GM23338 (cell line): ENCODE data around the gene TUB. TPM values are rescaled to one million over a fixed set of nuclear protein-coding genes. Genes with fewer than 3 reads are reported as not detected.

Experiments
- ATAC-seq: fragments of 200-7000 bp; cut with Tn5 transposase; 3 replicates; pipeline ENCODE4 v1.9.1; 2020
- DNase-seq: peaks from one replicate; pipeline ENCODE4 v3.0.0-alpha.2; 2015; ENCODE audit warnings: low spot score
- H2AFZ ChIP-seq: fragments of 200-600 bp; sonication (generic); 2 replicates; pipeline ENCODE4 v1.8.0; 2016; ENCODE audit warnings: antibody characterized with exemption, mild to moderate bottlenecking, moderate library complexity
- H3F3A ChIP-seq: fragments of 200-600 bp; sonication (generic); replicated peaks from 2 replicates; pipeline ENCODE4 v1.8.0; 2017; ENCODE audit warnings: antibody characterized with exemption, mixed run types, low read depth
- H3K27ac ChIP-seq: fragments of 200-600 bp; sonication (generic); 2 replicates; pipeline ENCODE4 v1.6.1; 2016; ENCODE audit warnings: low read depth
- H3K27me3 ChIP-seq: fragments of 200-600 bp; sonication (generic); 2 replicates; pipeline ENCODE4 v1.8.0; 2016; ENCODE audit warnings: mild to moderate bottlenecking, mixed run types, moderate library complexity; ENCODE audit not compliant: insufficient read depth
- H3K36me3 ChIP-seq: fragments of 200-600 bp; sonication (generic); 2 replicates; pipeline ENCODE4 v1.8.0; 2016; ENCODE audit warnings: mild to moderate bottlenecking; ENCODE audit not compliant: insufficient read depth
- H3K4me1 ChIP-seq: fragments of 200-600 bp; sonication (generic); 2 replicates; pipeline ENCODE4 v1.8.0; 2016; ENCODE audit warnings: mild to moderate bottlenecking, moderate library complexity; ENCODE audit not compliant: insufficient read depth
- H3K4me2 ChIP-seq: fragments of 200-600 bp; sonication (generic); 2 replicates; pipeline ENCODE4 v1.7.1; 2017; ENCODE audit warnings: mixed run types
- H3K4me3 ChIP-seq: fragments of 200-600 bp; sonication (generic); 2 replicates; pipeline ENCODE4 v1.6.1; 2016; ENCODE audit warnings: mixed run types
- H3K79me2 ChIP-seq: fragments of 200-600 bp; sonication (generic); replicated peaks from 2 replicates; pipeline ENCODE4 v1.8.0; 2017; ENCODE audit warnings: mild to moderate bottlenecking; ENCODE audit not compliant: insufficient read depth
- H3K9me2 ChIP-seq: fragments of 200-600 bp; sonication (generic); 2 replicates; pipeline ENCODE4 v1.8.0; 2017; ENCODE audit not compliant: insufficient read depth
- H4K20me1 ChIP-seq: fragments of 200-600 bp; sonication (generic); replicated peaks from 2 replicates; pipeline ENCODE4 v1.8.0; 2017; ENCODE audit warnings: mild to moderate bottlenecking; ENCODE audit not compliant: insufficient read depth
- H3K27ac Mint-ChIP-seq: 2 replicates; pipeline ENCODE4 v1.8.0; 2020; ENCODE audit warnings: inconsistent platforms, mild to moderate bottlenecking, moderate library complexity, mixed read lengths
- H3K27me3 Mint-ChIP-seq: 3 replicates; pipeline ENCODE4 v1.8.0; 2022; ENCODE audit warnings: low read depth, mild to moderate bottlenecking, moderate library complexity, mixed read lengths, inconsistent platforms; ENCODE audit not compliant: insufficient read depth, poor library complexity
- H3K36me3 Mint-ChIP-seq: 3 replicates; pipeline ENCODE4 v1.8.0; 2021; ENCODE audit warnings: low read depth, mild to moderate bottlenecking, inconsistent platforms, moderate library complexity, mixed read lengths
- H3K4me1 Mint-ChIP-seq: 3 replicates; pipeline ENCODE4 v1.8.0; 2020; ENCODE audit warnings: mild to moderate bottlenecking, inconsistent platforms, mixed read lengths
- H3K4me3 Mint-ChIP-seq: 3 replicates; pipeline ENCODE4 v1.8.0; 2021; ENCODE audit warnings: moderate library complexity, mild to moderate bottlenecking, inconsistent platforms, mixed read lengths
- H3K9me3 Mint-ChIP-seq: 3 replicates; pipeline ENCODE4 v1.8.0; 2020; ENCODE audit warnings: moderate library complexity, mild to moderate bottlenecking, inconsistent platforms, mixed read lengths
- CREB1 ChIP-seq: fragments of 250-450 bp; sonication (Bioruptor Pico); IDR thresholded peaks from 2 replicates; pipeline ENCODE4 v1.5.0; 2020; ENCODE audit warnings: low read depth, mild to moderate bottlenecking, moderate library complexity
- CTCF ChIP-seq, 2 experiments: fragments of 200-600 bp in 1 of 2; sonication (generic) in 1 of 2; conservative IDR thresholded peaks; 2 replicates each; pipeline versions ENCODE4 v1.5.1 to v1.6.1; 2016 to 2017; ENCODE audit warnings: antibody characterized with exemption in 2 of 2, low read depth in 2 of 2, mild to moderate bottlenecking in 2 of 2, moderate library complexity in 1 of 2
- ETS1 ChIP-seq: IDR thresholded peaks from 2 replicates; pipeline ENCODE4 v1.6.1; 2016; ENCODE audit warnings: antibody characterized with exemption
- EZH2 ChIP-seq: fragments of 200-600 bp; sonication (generic); IDR thresholded peaks from one replicate; pipeline ENCODE4 v1.8.0; 2017; ENCODE audit warnings: antibody characterized with exemption, mild to moderate bottlenecking, low read depth; ENCODE audit not compliant: unreplicated experiment
- EZH2phosphoT487 ChIP-seq: fragments of 200-600 bp; sonication (generic); IDR thresholded peaks from one replicate; pipeline ENCODE4 v1.8.1; 2018; ENCODE audit warnings: antibody characterized with exemption; ENCODE audit not compliant: unreplicated experiment
- JUNB ChIP-seq: IDR thresholded peaks from one replicate; pipeline ENCODE4 v1.6.1; 2016; ENCODE audit warnings: antibody characterized with exemption; ENCODE audit not compliant: unreplicated experiment
- NANOG ChIP-seq: IDR thresholded peaks from 2 replicates; pipeline ENCODE4 v1.6.1; 2016; ENCODE audit warnings: antibody characterized with exemption, borderline replicate concordance
- POLR2AphosphoS5 ChIP-seq: IDR thresholded peaks from 2 replicates; pipeline ENCODE4 v1.6.1; 2016; ENCODE audit warnings: antibody characterized with exemption, low read depth
- STAT1 ChIP-seq: IDR thresholded peaks from one replicate; pipeline ENCODE4 v1.6.1; 2016; ENCODE audit warnings: antibody characterized with exemption; ENCODE audit not compliant: unreplicated experiment
- ZNF114 ChIP-seq: fragments of 250-450 bp; sonication (Bioruptor Pico); IDR thresholded peaks from 2 replicates; pipeline ENCODE4 v1.5.0; 2020; ENCODE audit warnings: mild to moderate bottlenecking, moderate library complexity
- ZNF331 ChIP-seq: fragments of 250-450 bp; sonication (Bioruptor Pico); IDR thresholded peaks from 2 replicates; pipeline ENCODE4 v1.5.0; 2020; ENCODE audit warnings: low read depth, mild to moderate bottlenecking, moderate library complexity
- polyA plus RNA-seq: library from polyadenylated mRNA; unstranded; fragments of >200 nt; fragmentation: Nextera tagmentation; extraction: Ambion mirVana; gene quantifications from 2 replicates; pipeline ENCODE4 v1.2.1, GENCODE V29; 2016
- total RNA-seq: library from RNA; depleted of rRNA; stranded (reverse); fragments of >200 nt; shearing (Covaris generic); gene quantifications from 2 replicates; pipeline ENCODE4 v1.2.3, GENCODE V29; 2014
- TF ChIP-seq, protein P1 (sequence below): fragments of 250-450 bp; sonication (Bioruptor Pico); IDR thresholded peaks from 2 replicates; pipeline ENCODE4 v1.5.0; 2020; ENCODE audit warnings: mild to moderate bottlenecking, moderate library complexity
- TF ChIP-seq, protein P2 (sequence below): IDR thresholded peaks from one replicate; pipeline ENCODE4 v1.6.1; 2018; ENCODE audit warnings: antibody characterized with exemption; ENCODE audit not compliant: unreplicated experiment

TUB gene
- total and polyA plus RNA-seq, 2 experiments from 2014 or later, result 5.5 to 30.4 TPM

DNA sequence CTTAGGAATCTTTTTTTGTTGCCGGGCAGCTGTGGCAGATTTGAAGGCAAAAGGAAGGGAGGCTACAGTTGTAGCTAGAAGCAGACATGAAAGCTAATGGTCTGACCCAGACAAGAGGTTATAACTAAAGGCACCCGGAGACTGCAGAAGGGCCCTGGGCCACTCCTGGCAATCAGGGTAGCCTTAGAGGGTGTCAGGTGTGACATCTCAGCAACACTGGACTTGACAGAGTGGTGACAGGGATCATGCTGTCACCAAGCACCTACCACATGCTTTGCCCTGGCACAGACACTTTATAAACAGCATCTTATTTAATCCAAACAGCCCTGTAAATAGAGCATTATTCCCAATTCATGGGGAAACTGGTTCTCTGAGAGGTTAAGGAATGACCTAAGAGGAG is 25.7 kb downstream of the TUB start:
- H3K9me2 ChIP-seq, result no peaks in the 10 kb centered on the region
- peaks cover 4% of the 10 kb centered on the region; the same call in 1 of the 2 replicates for H4K20me1 ChIP-seq
- H3K4me2 ChIP-seq, result no peak overlapping the region
- DNase-seq (no peak), ATAC-seq (no peak)
- H3K4me3 Mint-ChIP-seq, result no peak overlapping the region
- H3K9me3 Mint-ChIP-seq, result no peaks in the 10 kb centered on the region
- H2AFZ ChIP-seq, result no peak overlapping the region
- H3K4me3 ChIP-seq, result no peak overlapping the region
- H3K27ac Mint-ChIP-seq, result no peak overlapping the region
- H3K79me2 ChIP-seq, result no peaks in the 10 kb centered on the region
- no peak for TF ChIP-seq EZH2
- TF ChIP-seq, protein P1, sequence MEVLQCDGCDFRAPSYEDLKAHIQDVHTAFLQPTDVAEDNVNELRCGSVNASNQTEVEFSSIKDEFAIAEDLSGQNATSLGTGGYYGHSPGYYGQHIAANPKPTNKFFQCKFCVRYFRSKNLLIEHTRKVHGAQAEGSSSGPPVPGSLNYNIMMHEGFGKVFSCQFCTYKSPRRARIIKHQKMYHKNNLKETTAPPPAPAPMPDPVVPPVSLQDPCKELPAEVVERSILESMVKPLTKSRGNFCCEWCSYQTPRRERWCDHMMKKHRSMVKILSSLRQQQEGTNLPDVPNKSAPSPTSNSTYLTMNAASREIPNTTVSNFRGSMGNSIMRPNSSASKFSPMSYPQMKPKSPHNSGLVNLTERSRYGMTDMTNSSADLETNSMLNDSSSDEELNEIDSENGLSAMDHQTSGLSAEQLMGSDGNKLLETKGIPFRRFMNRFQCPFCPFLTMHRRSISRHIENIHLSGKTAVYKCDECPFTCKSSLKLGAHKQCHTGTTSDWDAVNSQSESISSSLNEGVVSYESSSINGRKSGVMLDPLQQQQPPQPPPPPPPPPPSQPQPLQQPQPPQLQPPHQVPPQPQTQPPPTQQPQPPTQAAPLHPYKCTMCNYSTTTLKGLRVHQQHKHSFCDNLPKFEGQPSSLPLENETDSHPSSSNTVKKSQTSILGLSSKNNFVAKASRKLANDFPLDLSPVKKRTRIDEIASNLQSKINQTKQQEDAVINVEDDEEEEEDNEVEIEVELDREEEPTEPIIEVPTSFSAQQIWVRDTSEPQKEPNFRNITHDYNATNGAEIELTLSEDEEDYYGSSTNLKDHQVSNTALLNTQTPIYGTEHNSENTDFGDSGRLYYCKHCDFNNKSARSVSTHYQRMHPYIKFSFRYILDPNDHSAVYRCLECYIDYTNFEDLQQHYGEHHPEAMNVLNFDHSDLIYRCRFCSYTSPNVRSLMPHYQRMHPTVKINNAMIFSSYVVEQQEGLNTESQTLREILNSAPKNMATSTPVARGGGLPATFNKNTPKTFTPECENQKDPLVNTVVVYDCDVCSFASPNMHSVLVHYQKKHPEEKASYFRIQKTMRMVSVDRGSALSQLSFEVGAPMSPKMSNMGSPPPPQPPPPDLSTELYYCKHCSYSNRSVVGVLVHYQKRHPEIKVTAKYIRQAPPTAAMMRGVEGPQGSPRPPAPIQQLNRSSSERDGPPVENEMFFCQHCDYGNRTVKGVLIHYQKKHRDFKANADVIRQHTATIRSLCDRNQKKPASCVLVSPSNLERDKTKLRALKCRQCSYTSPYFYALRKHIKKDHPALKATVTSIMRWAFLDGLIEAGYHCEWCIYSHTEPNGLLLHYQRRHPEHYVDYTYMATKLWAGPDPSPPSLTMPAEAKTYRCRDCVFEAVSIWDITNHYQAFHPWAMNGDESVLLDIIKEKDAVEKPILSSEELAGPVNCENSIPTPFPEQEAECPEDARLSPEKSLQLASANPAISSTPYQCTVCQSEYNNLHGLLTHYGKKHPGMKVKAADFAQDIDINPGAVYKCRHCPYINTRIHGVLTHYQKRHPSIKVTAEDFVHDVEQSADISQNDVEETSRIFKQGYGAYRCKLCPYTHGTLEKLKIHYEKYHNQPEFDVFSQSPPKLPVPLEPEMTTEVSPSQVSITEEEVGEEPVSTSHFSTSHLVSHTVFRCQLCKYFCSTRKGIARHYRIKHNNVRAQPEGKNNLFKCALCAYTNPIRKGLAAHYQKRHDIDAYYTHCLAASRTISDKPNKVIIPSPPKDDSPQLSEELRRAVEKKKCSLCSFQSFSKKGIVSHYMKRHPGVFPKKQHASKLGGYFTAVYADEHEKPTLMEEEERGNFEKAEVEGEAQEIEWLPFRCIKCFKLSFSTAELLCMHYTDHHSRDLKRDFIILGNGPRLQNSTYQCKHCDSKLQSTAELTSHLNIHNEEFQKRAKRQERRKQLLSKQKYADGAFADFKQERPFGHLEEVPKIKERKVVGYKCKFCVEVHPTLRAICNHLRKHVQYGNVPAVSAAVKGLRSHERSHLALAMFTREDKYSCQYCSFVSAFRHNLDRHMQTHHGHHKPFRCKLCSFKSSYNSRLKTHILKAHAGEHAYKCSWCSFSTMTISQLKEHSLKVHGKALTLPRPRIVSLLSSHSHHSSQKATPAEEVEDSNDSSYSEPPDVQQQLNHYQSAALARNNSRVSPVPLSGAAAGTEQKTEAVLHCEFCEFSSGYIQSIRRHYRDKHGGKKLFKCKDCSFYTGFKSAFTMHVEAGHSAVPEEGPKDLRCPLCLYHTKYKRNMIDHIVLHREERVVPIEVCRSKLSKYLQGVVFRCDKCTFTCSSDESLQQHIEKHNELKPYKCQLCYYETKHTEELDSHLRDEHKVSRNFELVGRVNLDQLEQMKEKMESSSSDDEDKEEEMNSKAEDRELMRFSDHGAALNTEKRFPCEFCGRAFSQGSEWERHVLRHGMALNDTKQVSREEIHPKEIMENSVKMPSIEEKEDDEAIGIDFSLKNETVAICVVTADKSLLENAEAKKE, result no peak
- no peak for TF ChIP-seq NANOG
- TF ChIP-seq ETS1, result no peak
- TF ChIP-seq CREB1 (CRISPR knock-in tag), result no peak
- no peak for TF ChIP-seq CTCF (conservative IDR thresholded peaks at IDR 0.05; ENCODE audit: low read depth in 2 of 2)
- TF ChIP-seq ZNF114 (CRISPR knock-in tag), result no peak
- TF ChIP-seq, protein P2, sequence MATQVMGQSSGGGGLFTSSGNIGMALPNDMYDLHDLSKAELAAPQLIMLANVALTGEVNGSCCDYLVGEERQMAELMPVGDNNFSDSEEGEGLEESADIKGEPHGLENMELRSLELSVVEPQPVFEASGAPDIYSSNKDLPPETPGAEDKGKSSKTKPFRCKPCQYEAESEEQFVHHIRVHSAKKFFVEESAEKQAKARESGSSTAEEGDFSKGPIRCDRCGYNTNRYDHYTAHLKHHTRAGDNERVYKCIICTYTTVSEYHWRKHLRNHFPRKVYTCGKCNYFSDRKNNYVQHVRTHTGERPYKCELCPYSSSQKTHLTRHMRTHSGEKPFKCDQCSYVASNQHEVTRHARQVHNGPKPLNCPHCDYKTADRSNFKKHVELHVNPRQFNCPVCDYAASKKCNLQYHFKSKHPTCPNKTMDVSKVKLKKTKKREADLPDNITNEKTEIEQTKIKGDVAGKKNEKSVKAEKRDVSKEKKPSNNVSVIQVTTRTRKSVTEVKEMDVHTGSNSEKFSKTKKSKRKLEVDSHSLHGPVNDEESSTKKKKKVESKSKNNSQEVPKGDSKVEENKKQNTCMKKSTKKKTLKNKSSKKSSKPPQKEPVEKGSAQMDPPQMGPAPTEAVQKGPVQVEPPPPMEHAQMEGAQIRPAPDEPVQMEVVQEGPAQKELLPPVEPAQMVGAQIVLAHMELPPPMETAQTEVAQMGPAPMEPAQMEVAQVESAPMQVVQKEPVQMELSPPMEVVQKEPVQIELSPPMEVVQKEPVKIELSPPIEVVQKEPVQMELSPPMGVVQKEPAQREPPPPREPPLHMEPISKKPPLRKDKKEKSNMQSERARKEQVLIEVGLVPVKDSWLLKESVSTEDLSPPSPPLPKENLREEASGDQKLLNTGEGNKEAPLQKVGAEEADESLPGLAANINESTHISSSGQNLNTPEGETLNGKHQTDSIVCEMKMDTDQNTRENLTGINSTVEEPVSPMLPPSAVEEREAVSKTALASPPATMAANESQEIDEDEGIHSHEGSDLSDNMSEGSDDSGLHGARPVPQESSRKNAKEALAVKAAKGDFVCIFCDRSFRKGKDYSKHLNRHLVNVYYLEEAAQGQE, result no peak
- TF ChIP-seq EZH2phosphoT487, result no peak
- no peak for TF ChIP-seq ZNF331 (CRISPR knock-in tag)
- TF ChIP-seq POLR2AphosphoS5, result no peak
- no peak for TF ChIP-seq JUNB
- TF ChIP-seq STAT1, result no peak
- no peaks in the 10 kb centered on the region for H3F3A ChIP-seq
- H3K4me1 Mint-ChIP-seq, result no peaks in the 10 kb centered on the region
- H3K4me1 ChIP-seq, result no peaks in the 10 kb centered on the region
- no peaks in the 10 kb centered on the region for H3K27me3 Mint-ChIP-seq
- H3K27me3 ChIP-seq, result no peaks in the 10 kb centered on the region
- no peak overlapping the region for H3K27ac ChIP-seq
- H3K36me3 Mint-ChIP-seq, result peaks cover 17% of the 10 kb centered on the region
- H3K36me3 ChIP-seq, result peaks cover 15% of the 10 kb centered on the region; the same call in 1 of the 2 replicates
